ENCODE results near the gene CCNH.
A peak's percentile ranks its signal among the peaks of the same experiment; 100 is the strongest.

Gene CCNH

GRCh38 chr5:87360132-87360531 is 52.6 kb downstream of the CCNH start:
- no peak for DNase-seq

GRCh38 chr5:87359106-87359505 is 53.6 kb downstream of the CCNH start:
- DNase-seq, result no peak

- DNase-seq, result no peak
Observed at GRCh38 chr5:87354496-87354895, 58.2 kb downstream of the CCNH start.

GRCh38 chr5:87347841-87348240 is 64.9 kb downstream of the CCNH start:
- peak; percentile 22 for DNase-seq

GRCh38 chr5:87347272-87347671 is 65.5 kb downstream of the CCNH start:
- peak; percentile 60 for DNase-seq
